Endodermal cell (in vitro differentiated cells): ENCODE measurements around the gene SH3BP5. TPM values are rescaled to one million over a fixed set of nuclear protein-coding genes. Genes with fewer than 3 reads are reported as not detected.

Experiments used
- DNase-seq: peaks from one replicate; pipeline ENCODE4 v3.0.0-alpha.2; 2017
- H3K27ac ChIP-seq: 2 replicates; pipeline ENCODE4 v1.5.1; 2013; ENCODE audit warnings: mild to moderate bottlenecking, low read depth, low read length, moderate library complexity
- H3K27me3 ChIP-seq: 2 replicates; pipeline ENCODE4 v1.6.1; 2013; ENCODE audit warnings: mild to moderate bottlenecking, low read length, moderate library complexity; ENCODE audit not compliant: insufficient read depth, control insufficient read depth, poor library complexity, severe bottlenecking
- H3K36me3 ChIP-seq: 2 replicates; pipeline ENCODE4 v1.7.0; 2013; ENCODE audit warnings: mild to moderate bottlenecking, low read length, moderate library complexity; ENCODE audit not compliant: control insufficient read depth, insufficient read depth
- H3K4me1 ChIP-seq: one replicate; pipeline ENCODE4 v1.7.0; 2013; ENCODE audit warnings: low read length; ENCODE audit not compliant: control insufficient read depth, insufficient read depth
- H3K4me3 ChIP-seq: 2 replicates; pipeline ENCODE4 v1.5.1; 2013; ENCODE audit warnings: mild to moderate bottlenecking, low read length, moderate library complexity
- H3K9ac ChIP-seq: 2 replicates; pipeline ENCODE4 v1.6.1; 2013; ENCODE audit warnings: mild to moderate bottlenecking, low read length, moderate library complexity; ENCODE audit not compliant: poor library complexity, severe bottlenecking; ENCODE audit errors: extremely low read depth
- H3K9me3 ChIP-seq: 2 replicates; pipeline ENCODE4 v1.6.1; 2013; ENCODE audit warnings: mild to moderate bottlenecking, low read length, moderate library complexity; ENCODE audit not compliant: control insufficient read depth
- H3K27ac Mint-ChIP-seq: 2 replicates; pipeline ENCODE4 v1.8.0; 2020; ENCODE audit warnings: mixed read lengths
- H3K27me3 Mint-ChIP-seq: 2 replicates; pipeline ENCODE4 v1.8.0; 2021; ENCODE audit warnings: mild to moderate bottlenecking, mixed read lengths; ENCODE audit not compliant: insufficient read depth
- H3K36me3 Mint-ChIP-seq: 2 replicates; pipeline ENCODE4 v1.8.0; 2020; ENCODE audit warnings: low read depth, mixed read lengths
- H3K4me1 Mint-ChIP-seq: 2 replicates; pipeline ENCODE4 v1.8.0; 2020; ENCODE audit warnings: mixed read lengths
- H3K4me3 Mint-ChIP-seq: 2 replicates; pipeline ENCODE4 v1.8.0; 2020; ENCODE audit warnings: mild to moderate bottlenecking, moderate library complexity, mixed read lengths
- H3K9me3 Mint-ChIP-seq: 2 replicates; pipeline ENCODE4 v1.8.0; 2020; ENCODE audit warnings: mild to moderate bottlenecking, mixed read lengths
- CTCF ChIP-seq: fragments of 200-600 bp; sonication (generic); conservative IDR thresholded peaks from 2 replicates; pipeline ENCODE4 v1.5.0; 2021; ENCODE audit warnings: antibody characterized with exemption, mild to moderate bottlenecking
- WGBS, 2 experiments: methylation state at CpG; one replicate each; pipeline versions ENCODE4 v1.1.5 to v1.1.7; 2013; ENCODE audit warnings: missing lambda C conversion rate in 2 of 2, mixed read lengths in 1 of 2; ENCODE audit not compliant: insufficient coverage in 1 of 2, insufficient read length in 1 of 2; 5-methylcytosine and 5-hydroxymethylcytosine counted together
- total RNA-seq, 2 donors: library from RNA; stranded (reverse); fragmentation: NEBNext Ultra II Directional in 1 of 2; extraction: Animal tissue kit (Norgen Biotek cat#: 25700) in 1 of 2; gene quantifications; 2 replicates in 1 of 2; 3 replicates in 1 of 2; pipeline ENCODE4 v1.2.1, GENCODE V29; 2021

SH3BP5 gene
- total RNA-seq, 2 donors from 2014 or later, result 25.8 to 30.3 TPM

GRCh38 chr3:15271785-15272381 lies 60.5 kb downstream of the SH3BP5 start:
- no peaks in the 10 kb centered on the region for H3K9me3 ChIP-seq
- H3K4me1 ChIP-seq, result no peaks in the 10 kb centered on the region
- H3K36me3 Mint-ChIP-seq, result peaks cover 6% of the 10 kb centered on the region
- H3K27me3 ChIP-seq, result no peaks in the 10 kb centered on the region
- no peaks in the 10 kb centered on the region for H3K9me3 Mint-ChIP-seq
- peak overlapping the region; percentile 44 for H3K27ac Mint-ChIP-seq
- peaks cover 24% of the 10 kb centered on the region for H3K36me3 ChIP-seq
- no peak overlapping the region for H3K27ac ChIP-seq
- DNase-seq, result peak; percentile 38
- 90 to 92% methylated on average over 7 to 14 of the region's 14 CpGs for WGBS, 2 experiments
- H3K4me3 ChIP-seq, result no peak overlapping the region
- H3K4me1 Mint-ChIP-seq, result peaks cover 19% of the 10 kb centered on the region
- H3K27me3 Mint-ChIP-seq, result no peaks in the 10 kb centered on the region
- H3K4me3 Mint-ChIP-seq, result no peak overlapping the region
- TF ChIP-seq CTCF, result no peak
- no peak overlapping the region for H3K9ac ChIP-seq

GRCh38 chr3:15271030-15271429 lies 61.4 kb downstream of the SH3BP5 start:
- Mint-ChIP-seq H3K27ac (no peak overlapping the region), H3K36me3 (peaks cover 5% of the 10 kb centered on the region), H3K27me3 (no peaks in the 10 kb centered on the region), H3K9me3 (no peaks in the 10 kb centered on the region), H3K4me1 (peaks cover 19% of the 10 kb centered on the region), H3K4me3 (no peak overlapping the region)
- 86 to 92% methylated on average over 4 of the region's 4 CpGs for WGBS, 2 experiments
- Histone ChIP-seq H3K27ac (no peak overlapping the region), H3K27me3 (no peaks in the 10 kb centered on the region), H3K9ac (no peak overlapping the region), H3K4me1 (no peaks in the 10 kb centered on the region), H3K9me3 (no peaks in the 10 kb centered on the region), H3K4me3 (no peak overlapping the region), H3K36me3 (peaks cover 28% of the 10 kb centered on the region)
- no peak for TF ChIP-seq CTCF
- DNase-seq, result peak; percentile 18

- H3K36me3 ChIP-seq, result peaks cover 28% of the 10 kb centered on the region
- peaks cover 16% of the 10 kb centered on the region for H3K4me1 Mint-ChIP-seq
- H3K27me3 Mint-ChIP-seq, result no peaks in the 10 kb centered on the region
- no peak overlapping the region for H3K27ac ChIP-seq
- no peak overlapping the region for H3K9ac ChIP-seq
- H3K36me3 Mint-ChIP-seq, result no peaks in the 10 kb centered on the region
- peak overlapping the region; percentile 57 for H3K27ac Mint-ChIP-seq
- no peaks in the 10 kb centered on the region for H3K9me3 Mint-ChIP-seq
- DNase-seq, result peak; percentile 73
- H3K4me3 ChIP-seq, result no peak overlapping the region
- no peak overlapping the region for H3K4me3 Mint-ChIP-seq
- H3K9me3 ChIP-seq, result no peaks in the 10 kb centered on the region
- WGBS, 2 experiments, result 78 to 87% methylated on average over 19 to 29 of the region's 29 CpGs
- TF ChIP-seq CTCF, result no peak
- H3K27me3 ChIP-seq, result no peaks in the 10 kb centered on the region
- H3K4me1 ChIP-seq, result no peaks in the 10 kb centered on the region
Measured at GRCh38 chr3:15269091-15269989, 63.0 kb downstream of the SH3BP5 start.
